Gastroesophageal sphincter (tissue), 3 donors: ENCODE measurements around the gene HPCAL1.

Experiments used
- CTCF ChIP-seq, 4 experiments: fragments of 200-600 bp in 2 of 4; fragments of 450-650 bp in 2 of 4; sonication (generic) in 1 of 4; IDR thresholded peaks; one replicate each; pipeline ENCODE4 v1.5.1; 2017 to 2019; ENCODE audit warnings: antibody characterized with exemption in 4 of 4, mild to moderate bottlenecking in 2 of 4, moderate library complexity in 2 of 4
- POLR2A ChIP-seq, 2 donors: fragments of 450-650 bp; IDR thresholded peaks; one replicate each; pipeline ENCODE4 v1.6.1; 2017; ENCODE audit warnings: antibody characterized with exemption in 2 of 2, mild to moderate bottlenecking in 2 of 2, moderate library complexity in 1 of 2
- POLR2AphosphoS5 ChIP-seq: sonication (generic); formaldehyde crosslinking; IDR thresholded peaks from one replicate; pipeline ENCODE4 v1.6.1; 2017; ENCODE audit warnings: antibody characterized with exemption

- TF ChIP-seq POLR2A (IDR thresholded peaks at IDR 0.05) (no peak), CTCF (IDR thresholded peaks at IDR 0.05) (no peak), POLR2AphosphoS5 (no peak)
Observed at GRCh38 chr2:10265329-10266132, 37.2 kb upstream of the HPCAL1 start.
